22Rv1 (cell line): Measurements from ENCODE around the gene MMP21.

Source experiments
- CTCF ChIP-seq: fragments of 450-650 bp; IDR thresholded peaks from 2 replicates; pipeline ENCODE4 v1.5.1; 2017; ENCODE audit warnings: mild to moderate bottlenecking
- ZFX ChIP-seq: fragments of 450-650 bp; IDR thresholded peaks from 2 replicates; pipeline ENCODE4 v1.6.1; 2017; ENCODE audit warnings: antibody characterized with exemption, borderline replicate concordance

GRCh38 chr10:125721035-125721434 is 54.6 kb downstream of the MMP21 start:
- no peak for TF ChIP-seq CTCF
- TF ChIP-seq ZFX, result no peak
